ENCODE data around the gene TSC2. TPM values are rescaled to one million over a fixed set of nuclear protein-coding genes. Genes with fewer than 3 reads are reported as not detected.

Gene TSC2
- total and polyA plus RNA-seq, 2 of the 13 experiments (the other 11 are each of a cell fraction or from before 2014, with no cell fraction given): 19.6 to 40.4 TPM

DNA sequence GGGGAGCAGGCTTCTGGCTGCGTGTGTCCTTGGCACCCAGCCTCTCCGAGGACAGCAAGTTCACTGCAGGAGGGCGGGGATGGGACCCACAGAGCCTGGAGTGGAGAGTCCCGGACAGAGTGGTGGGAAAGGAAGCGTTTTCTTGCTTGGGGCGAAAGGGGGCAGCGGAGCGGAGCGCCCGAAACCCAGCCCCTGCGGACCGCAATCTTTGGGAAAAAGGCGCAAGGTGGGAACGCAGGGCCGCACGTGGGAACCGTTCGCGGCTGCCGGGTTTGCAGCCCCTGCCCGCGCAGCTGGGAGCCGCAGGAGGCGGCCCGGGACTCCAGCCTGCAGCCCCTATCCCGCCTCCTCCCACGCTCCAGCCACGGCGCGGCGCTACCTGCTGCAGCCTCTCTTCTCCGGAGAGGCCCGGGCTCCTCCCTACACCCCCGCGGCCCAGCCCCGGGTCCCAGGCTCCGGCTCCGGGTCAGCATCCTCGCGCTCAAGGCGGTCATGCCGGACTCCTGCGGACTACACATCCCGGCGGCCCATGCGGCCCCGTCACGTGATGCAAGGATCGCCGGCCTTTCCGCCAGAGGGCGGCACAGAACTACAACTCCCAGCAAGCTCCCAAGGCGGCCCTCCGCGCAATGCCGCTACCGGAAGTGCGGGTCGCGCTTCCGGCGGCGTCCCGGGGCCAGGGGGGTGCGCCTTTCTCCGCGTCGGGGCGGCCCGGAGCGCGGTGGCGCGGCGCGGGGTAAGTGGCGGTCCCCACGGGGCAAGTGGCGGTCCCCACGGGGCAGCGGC, at the start of gene TSC2, which contains the start of gene NTHL1 (continued):
- TF ChIP-seq, protein P1, sequence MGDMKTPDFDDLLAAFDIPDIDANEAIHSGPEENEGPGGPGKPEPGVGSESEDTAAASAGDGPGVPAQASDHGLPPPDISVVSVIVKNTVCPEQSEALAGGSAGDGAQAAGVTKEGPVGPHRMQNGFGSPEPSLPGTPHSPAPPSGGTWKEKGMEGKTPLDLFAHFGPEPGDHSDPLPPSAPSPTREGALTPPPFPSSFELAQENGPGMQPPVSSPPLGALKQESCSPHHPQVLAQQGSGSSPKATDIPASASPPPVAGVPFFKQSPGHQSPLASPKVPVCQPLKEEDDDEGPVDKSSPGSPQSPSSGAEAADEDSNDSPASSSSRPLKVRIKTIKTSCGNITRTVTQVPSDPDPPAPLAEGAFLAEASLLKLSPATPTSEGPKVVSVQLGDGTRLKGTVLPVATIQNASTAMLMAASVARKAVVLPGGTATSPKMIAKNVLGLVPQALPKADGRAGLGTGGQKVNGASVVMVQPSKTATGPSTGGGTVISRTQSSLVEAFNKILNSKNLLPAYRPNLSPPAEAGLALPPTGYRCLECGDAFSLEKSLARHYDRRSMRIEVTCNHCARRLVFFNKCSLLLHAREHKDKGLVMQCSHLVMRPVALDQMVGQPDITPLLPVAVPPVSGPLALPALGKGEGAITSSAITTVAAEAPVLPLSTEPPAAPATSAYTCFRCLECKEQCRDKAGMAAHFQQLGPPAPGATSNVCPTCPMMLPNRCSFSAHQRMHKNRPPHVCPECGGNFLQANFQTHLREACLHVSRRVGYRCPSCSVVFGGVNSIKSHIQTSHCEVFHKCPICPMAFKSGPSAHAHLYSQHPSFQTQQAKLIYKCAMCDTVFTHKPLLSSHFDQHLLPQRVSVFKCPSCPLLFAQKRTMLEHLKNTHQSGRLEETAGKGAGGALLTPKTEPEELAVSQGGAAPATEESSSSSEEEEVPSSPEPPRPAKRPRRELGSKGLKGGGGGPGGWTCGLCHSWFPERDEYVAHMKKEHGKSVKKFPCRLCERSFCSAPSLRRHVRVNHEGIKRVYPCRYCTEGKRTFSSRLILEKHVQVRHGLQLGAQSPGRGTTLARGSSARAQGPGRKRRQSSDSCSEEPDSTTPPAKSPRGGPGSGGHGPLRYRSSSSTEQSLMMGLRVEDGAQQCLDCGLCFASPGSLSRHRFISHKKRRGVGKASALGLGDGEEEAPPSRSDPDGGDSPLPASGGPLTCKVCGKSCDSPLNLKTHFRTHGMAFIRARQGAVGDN (CRISPR knock-in tag; IDR thresholded peaks at IDR 0.05): peak; percentile 88
- TF ChIP-seq, protein P2, sequence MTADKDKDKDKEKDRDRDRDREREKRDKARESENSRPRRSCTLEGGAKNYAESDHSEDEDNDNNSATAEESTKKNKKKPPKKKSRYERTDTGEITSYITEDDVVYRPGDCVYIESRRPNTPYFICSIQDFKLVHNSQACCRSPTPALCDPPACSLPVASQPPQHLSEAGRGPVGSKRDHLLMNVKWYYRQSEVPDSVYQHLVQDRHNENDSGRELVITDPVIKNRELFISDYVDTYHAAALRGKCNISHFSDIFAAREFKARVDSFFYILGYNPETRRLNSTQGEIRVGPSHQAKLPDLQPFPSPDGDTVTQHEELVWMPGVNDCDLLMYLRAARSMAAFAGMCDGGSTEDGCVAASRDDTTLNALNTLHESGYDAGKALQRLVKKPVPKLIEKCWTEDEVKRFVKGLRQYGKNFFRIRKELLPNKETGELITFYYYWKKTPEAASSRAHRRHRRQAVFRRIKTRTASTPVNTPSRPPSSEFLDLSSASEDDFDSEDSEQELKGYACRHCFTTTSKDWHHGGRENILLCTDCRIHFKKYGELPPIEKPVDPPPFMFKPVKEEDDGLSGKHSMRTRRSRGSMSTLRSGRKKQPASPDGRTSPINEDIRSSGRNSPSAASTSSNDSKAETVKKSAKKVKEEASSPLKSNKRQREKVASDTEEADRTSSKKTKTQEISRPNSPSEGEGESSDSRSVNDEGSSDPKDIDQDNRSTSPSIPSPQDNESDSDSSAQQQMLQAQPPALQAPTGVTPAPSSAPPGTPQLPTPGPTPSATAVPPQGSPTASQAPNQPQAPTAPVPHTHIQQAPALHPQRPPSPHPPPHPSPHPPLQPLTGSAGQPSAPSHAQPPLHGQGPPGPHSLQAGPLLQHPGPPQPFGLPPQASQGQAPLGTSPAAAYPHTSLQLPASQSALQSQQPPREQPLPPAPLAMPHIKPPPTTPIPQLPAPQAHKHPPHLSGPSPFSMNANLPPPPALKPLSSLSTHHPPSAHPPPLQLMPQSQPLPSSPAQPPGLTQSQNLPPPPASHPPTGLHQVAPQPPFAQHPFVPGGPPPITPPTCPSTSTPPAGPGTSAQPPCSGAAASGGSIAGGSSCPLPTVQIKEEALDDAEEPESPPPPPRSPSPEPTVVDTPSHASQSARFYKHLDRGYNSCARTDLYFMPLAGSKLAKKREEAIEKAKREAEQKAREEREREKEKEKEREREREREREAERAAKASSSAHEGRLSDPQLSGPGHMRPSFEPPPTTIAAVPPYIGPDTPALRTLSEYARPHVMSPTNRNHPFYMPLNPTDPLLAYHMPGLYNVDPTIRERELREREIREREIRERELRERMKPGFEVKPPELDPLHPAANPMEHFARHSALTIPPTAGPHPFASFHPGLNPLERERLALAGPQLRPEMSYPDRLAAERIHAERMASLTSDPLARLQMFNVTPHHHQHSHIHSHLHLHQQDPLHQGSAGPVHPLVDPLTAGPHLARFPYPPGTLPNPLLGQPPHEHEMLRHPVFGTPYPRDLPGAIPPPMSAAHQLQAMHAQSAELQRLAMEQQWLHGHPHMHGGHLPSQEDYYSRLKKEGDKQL (CRISPR knock-in tag; IDR thresholded peaks at IDR 0.05; ENCODE audit: low read depth): no peak
- TF ChIP-seq TOPORS (CRISPR knock-in tag; IDR thresholded peaks at IDR 0.05) (no peak), HOXA3 (CRISPR knock-in tag; IDR thresholded peaks at IDR 0.05) (peak; percentile 94), ZKSCAN8 (CRISPR knock-in tag; IDR thresholded peaks at IDR 0.05; ENCODE audit: borderline replicate concordance) (peak; percentile 19; the same call in 1 of the 2 replicates), SMAD3 (CRISPR knock-in tag; IDR thresholded peaks at IDR 0.05) (no peak; the same call in none of the 2 replicates), ZNF775 (CRISPR knock-in tag; IDR thresholded peaks at IDR 0.05; ENCODE audit: borderline replicate concordance) (no peak; the same call in 1 of the 2 replicates), ZNF780A (CRISPR knock-in tag; IDR thresholded peaks at IDR 0.05) (no peak), MAZ (IDR thresholded peaks at IDR 0.05; ENCODE audit: borderline replicate concordance, low read depth, low read length) (no peak), MAZ (CRISPR knock-in tag; IDR thresholded peaks at IDR 0.05; ENCODE audit: low read depth) (peak; percentile 67; the same call in 1 of the 2 replicates), SIN3A (IDR thresholded peaks at IDR 0.05; ENCODE audit: borderline replicate concordance, low read depth, low read length) (peak; percentile 47; the same call in 1 of the 2 replicates), PHF21A (CRISPR knock-in tag; IDR thresholded peaks at IDR 0.05) (peak; percentile 75), ZNF224 (CRISPR knock-in tag; IDR thresholded peaks at IDR 0.05) (peak; percentile 92; the same call in 1 of the 2 replicates)
- TF ChIP-seq, protein P3, sequence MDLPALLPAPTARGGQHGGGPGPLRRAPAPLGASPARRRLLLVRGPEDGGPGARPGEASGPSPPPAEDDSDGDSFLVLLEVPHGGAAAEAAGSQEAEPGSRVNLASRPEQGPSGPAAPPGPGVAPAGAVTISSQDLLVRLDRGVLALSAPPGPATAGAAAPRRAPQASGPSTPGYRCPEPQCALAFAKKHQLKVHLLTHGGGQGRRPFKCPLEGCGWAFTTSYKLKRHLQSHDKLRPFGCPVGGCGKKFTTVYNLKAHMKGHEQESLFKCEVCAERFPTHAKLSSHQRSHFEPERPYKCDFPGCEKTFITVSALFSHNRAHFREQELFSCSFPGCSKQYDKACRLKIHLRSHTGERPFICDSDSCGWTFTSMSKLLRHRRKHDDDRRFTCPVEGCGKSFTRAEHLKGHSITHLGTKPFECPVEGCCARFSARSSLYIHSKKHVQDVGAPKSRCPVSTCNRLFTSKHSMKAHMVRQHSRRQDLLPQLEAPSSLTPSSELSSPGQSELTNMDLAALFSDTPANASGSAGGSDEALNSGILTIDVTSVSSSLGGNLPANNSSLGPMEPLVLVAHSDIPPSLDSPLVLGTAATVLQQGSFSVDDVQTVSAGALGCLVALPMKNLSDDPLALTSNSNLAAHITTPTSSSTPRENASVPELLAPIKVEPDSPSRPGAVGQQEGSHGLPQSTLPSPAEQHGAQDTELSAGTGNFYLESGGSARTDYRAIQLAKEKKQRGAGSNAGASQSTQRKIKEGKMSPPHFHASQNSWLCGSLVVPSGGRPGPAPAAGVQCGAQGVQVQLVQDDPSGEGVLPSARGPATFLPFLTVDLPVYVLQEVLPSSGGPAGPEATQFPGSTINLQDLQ (CRISPR knock-in tag; IDR thresholded peaks at IDR 0.05): no peak
- TF ChIP-seq, protein P4, sequence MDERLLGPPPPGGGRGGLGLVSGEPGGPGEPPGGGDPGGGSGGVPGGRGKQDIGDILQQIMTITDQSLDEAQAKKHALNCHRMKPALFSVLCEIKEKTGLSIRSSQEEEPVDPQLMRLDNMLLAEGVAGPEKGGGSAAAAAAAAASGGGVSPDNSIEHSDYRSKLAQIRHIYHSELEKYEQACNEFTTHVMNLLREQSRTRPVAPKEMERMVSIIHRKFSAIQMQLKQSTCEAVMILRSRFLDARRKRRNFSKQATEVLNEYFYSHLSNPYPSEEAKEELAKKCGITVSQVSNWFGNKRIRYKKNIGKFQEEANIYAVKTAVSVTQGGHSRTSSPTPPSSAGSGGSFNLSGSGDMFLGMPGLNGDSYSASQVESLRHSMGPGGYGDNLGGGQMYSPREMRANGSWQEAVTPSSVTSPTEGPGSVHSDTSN (CRISPR knock-in tag; IDR thresholded peaks at IDR 0.05): no peak
